ENCODE data around the gene SLC22A2.

GRCh38 chr6:160248538-160248937 lies 10.1 kb downstream of the SLC22A2 start:
- TF ChIP-seq CTCF (optimal IDR thresholded peaks at IDR 0.05 in 1 of 3, IDR thresholded peaks at IDR 0.05 in 1 of 3, conservative IDR thresholded peaks at IDR 0.05 in 1 of 3; ENCODE audit: extremely low read depth in 1 of 3, insufficient read depth in 2 of 3, low read length in 3 of 3) (no peak), EZH2 (IDR thresholded peaks at IDR 0.05; ENCODE audit: low read length) (no peak)

Data from keratinocyte (primary cell).